Epithelial cell of esophagus (primary cell): ENCODE data around the gene SPG11.
"Not testable (repeated sequence)": the region's sequence is repeated elsewhere in the genome, so short reads cannot be mapped to it uniquely, and the experiment has no call there.

Experiments used
- DNase-seq: peaks from one replicate; pipeline ENCODE4 v3.0.0; 2010; ENCODE audit warnings: low read depth
- H3K4me3 ChIP-seq: 2 replicates; pipeline ENCODE4 v1.5.1; 2011; ENCODE audit warnings: mild to moderate bottlenecking, low read length, control low read depth
- CTCF ChIP-seq: IDR thresholded peaks from 2 replicates; pipeline ENCODE4 v1.5.1; 2011; ENCODE audit warnings: low read depth, mild to moderate bottlenecking, low read length, control low read depth, inconsistent platforms; ENCODE audit not compliant: insufficient read depth; ENCODE audit errors: missing control alignments

The SPG11 gene

GRCh38 chr15:44532689-44533088 lies 130.8 kb downstream of the SPG11 start:
- H3K4me3 ChIP-seq = no peak overlapping the region
- TF ChIP-seq CTCF = no peak

GRCh38 chr15:44532275-44532674 lies 131.2 kb downstream of the SPG11 start:
- H3K4me3 ChIP-seq, DNase-seq: not testable (repeated sequence)

More at GRCh38 chr15:44532689-44533088, 130.8 kb downstream of the SPG11 start:
- DNase-seq = peak; percentile 10

- no peak for DNase-seq
- TF ChIP-seq CTCF = no peak
- no peak overlapping the region for H3K4me3 ChIP-seq
These were observed 132.8 kb downstream of the SPG11 start for GRCh38 chr15:44530653-44531052.

- no peak for DNase-seq
- H3K4me3 ChIP-seq = no peak overlapping the region
- no peak for TF ChIP-seq CTCF
These were observed 133.4 kb downstream of the SPG11 start for GRCh38 chr15:44529864-44530604.

GRCh38 chr15:44527241-44527640 lies 136.2 kb downstream of the SPG11 start:
- no peak for TF ChIP-seq CTCF
- DNase-seq = no peak
- H3K4me3 ChIP-seq = no peak overlapping the region

GRCh38 chr15:44525018-44525417 lies 138.4 kb downstream of the SPG11 start:
- no peak for TF ChIP-seq CTCF
- DNase-seq = no peak
- no peak overlapping the region for H3K4me3 ChIP-seq

- no peak for TF ChIP-seq CTCF
- H3K4me3 ChIP-seq = no peak overlapping the region
- DNase-seq = no peak
These were observed 143.9 kb downstream of the SPG11 start for GRCh38 chr15:44519537-44519936.
